MM.1S (cell line): ENCODE measurements around the gene KIAA0319L.

Experiments used
- EZH2phosphoT487 ChIP-seq: fragments of 300-600 bp; sonication (generic); IDR thresholded peaks from 2 replicates; pipeline ENCODE4 v1.6.1; 2018; ENCODE audit warnings: antibody characterized with exemption, low read length
- TF ChIP-seq, protein P1 (sequence below): fragments of 300-600 bp; sonication (generic); IDR thresholded peaks from 2 replicates; pipeline ENCODE4 v1.5.1; 2016; ENCODE audit warnings: antibody characterized with exemption, low read length, mixed read lengths

DNA sequence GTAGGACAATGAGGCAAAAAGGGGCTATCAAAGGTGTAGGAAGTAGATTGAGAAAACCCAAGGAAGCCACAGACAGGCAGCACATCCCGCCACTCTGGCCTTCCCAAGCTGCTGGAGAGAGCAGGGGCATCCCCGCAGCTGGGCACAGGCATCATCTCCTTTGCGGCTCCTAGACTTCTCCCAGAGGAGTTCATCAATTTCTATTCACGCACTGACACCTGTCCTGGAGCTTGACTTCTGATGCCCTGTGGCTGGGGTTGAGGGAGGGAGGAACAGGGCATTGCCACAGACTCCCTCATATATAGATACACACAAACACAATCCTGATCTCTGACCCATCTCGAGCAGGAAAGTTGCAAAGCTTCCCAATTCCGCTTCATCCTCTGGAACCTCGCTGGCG lies 14.1 kb upstream of the KIAA0319L start:
- TF ChIP-seq, protein P1, sequence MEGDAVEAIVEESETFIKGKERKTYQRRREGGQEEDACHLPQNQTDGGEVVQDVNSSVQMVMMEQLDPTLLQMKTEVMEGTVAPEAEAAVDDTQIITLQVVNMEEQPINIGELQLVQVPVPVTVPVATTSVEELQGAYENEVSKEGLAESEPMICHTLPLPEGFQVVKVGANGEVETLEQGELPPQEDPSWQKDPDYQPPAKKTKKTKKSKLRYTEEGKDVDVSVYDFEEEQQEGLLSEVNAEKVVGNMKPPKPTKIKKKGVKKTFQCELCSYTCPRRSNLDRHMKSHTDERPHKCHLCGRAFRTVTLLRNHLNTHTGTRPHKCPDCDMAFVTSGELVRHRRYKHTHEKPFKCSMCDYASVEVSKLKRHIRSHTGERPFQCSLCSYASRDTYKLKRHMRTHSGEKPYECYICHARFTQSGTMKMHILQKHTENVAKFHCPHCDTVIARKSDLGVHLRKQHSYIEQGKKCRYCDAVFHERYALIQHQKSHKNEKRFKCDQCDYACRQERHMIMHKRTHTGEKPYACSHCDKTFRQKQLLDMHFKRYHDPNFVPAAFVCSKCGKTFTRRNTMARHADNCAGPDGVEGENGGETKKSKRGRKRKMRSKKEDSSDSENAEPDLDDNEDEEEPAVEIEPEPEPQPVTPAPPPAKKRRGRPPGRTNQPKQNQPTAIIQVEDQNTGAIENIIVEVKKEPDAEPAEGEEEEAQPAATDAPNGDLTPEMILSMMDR: no peak
- TF ChIP-seq EZH2phosphoT487: no peak
